ENCODE data around the gene FHOD3. TPM values are rescaled to one million over a fixed set of nuclear protein-coding genes. Genes with fewer than 3 reads are reported as not detected.

The FHOD3 gene
- polyA plus RNA-seq, 1 experiment: 41.1 TPM

GRCh38 chr18:36752929-36753865, 455.7 kb downstream of the FHOD3 start:
- no peaks in the 10 kb centered on the region for H3K9me3 ChIP-seq (ENCODE audit: control insufficient read depth, insufficient read depth, low read length)
- ChIA-PET POLR2A (no interaction called here), CTCF (interaction anchor here (1.4 kb wide), 1 partner anchor 65 kb away, joined by 4 read pairs; no protein-coding TSS in a partner anchor)
- H3K27me3 ChIP-seq (ENCODE audit: control insufficient read depth, insufficient read depth, low read length): no peaks in the 10 kb centered on the region
- peak; percentile 24; the same call in 1 of the 2 replicates for TF ChIP-seq CTCF (IDR thresholded peaks at IDR 0.05; ENCODE audit: low read depth, low read length)
- no peak overlapping the region for H3K4me3 ChIP-seq (ENCODE audit: low read depth, low read length)
- no peak for DNase-seq (ENCODE audit: low read depth, low spot score)
- H3K27ac ChIP-seq (ENCODE audit: low read depth, low read length): peak overlapping the region; percentile 83

GRCh38 chr18:36756242-36756641, 458.7 kb downstream of the FHOD3 start:
- no peak overlapping the region for H3K27ac ChIP-seq (ENCODE audit: low read depth, low read length)
- no peak for DNase-seq (ENCODE audit: low read depth, low spot score)
- H3K9me3 ChIP-seq (ENCODE audit: control insufficient read depth, insufficient read depth, low read length): no peaks in the 10 kb centered on the region; the same call in 1 of the 2 replicates
- ChIA-PET POLR2A (no interaction called here), CTCF (interaction anchor here (0.6 to 5.4 kb wide), 5 partner anchors 12 to 1086 kb away, joined by 3 to 62 read pairs (median 5); no protein-coding TSS in a partner anchor)
- no peak for TF ChIP-seq CTCF (IDR thresholded peaks at IDR 0.05; ENCODE audit: low read depth, low read length)
- H3K27me3 ChIP-seq (ENCODE audit: control insufficient read depth, insufficient read depth, low read length): no peaks in the 10 kb centered on the region
- H3K4me3 ChIP-seq (ENCODE audit: low read depth, low read length): no peak overlapping the region

GRCh38 chr18:36757081-36757480, 459.6 kb downstream of the FHOD3 start:
- peak; percentile 75 for TF ChIP-seq CTCF (IDR thresholded peaks at IDR 0.05; ENCODE audit: low read depth, low read length)
- H3K27ac ChIP-seq (ENCODE audit: low read depth, low read length): no peak overlapping the region
- ChIA-PET POLR2A (no interaction called here), CTCF (interaction anchor here (0.5 to 5.4 kb wide), 19 partner anchors 9 to 739 kb away, joined by 3 to 62 read pairs (median 4); no protein-coding TSS in a partner anchor)
- peak; percentile 44 for DNase-seq (ENCODE audit: low read depth, low spot score)
- H3K27me3 ChIP-seq (ENCODE audit: control insufficient read depth, insufficient read depth, low read length): no peaks in the 10 kb centered on the region
- H3K9me3 ChIP-seq (ENCODE audit: control insufficient read depth, insufficient read depth, low read length): no peaks in the 10 kb centered on the region; the same call in 1 of the 2 replicates
- no peak overlapping the region for H3K4me3 ChIP-seq (ENCODE audit: low read depth, low read length)

GRCh38 chr18:36757991-36758390, 460.5 kb downstream of the FHOD3 start:
- TF ChIP-seq CTCF (IDR thresholded peaks at IDR 0.05; ENCODE audit: low read depth, low read length): no peak
- no peaks in the 10 kb centered on the region; the same call in 1 of the 2 replicates for H3K9me3 ChIP-seq (ENCODE audit: control insufficient read depth, insufficient read depth, low read length)
- POLR2A ChIA-PET: no interaction called here
- no peak overlapping the region for H3K27ac ChIP-seq (ENCODE audit: low read depth, low read length)
- H3K27me3 ChIP-seq (ENCODE audit: control insufficient read depth, insufficient read depth, low read length): no peaks in the 10 kb centered on the region
- no peak overlapping the region for H3K4me3 ChIP-seq (ENCODE audit: low read depth, low read length)
- no peak for DNase-seq (ENCODE audit: low read depth, low spot score)
- CTCF ChIA-PET: interaction anchor here (0.7 to 5.4 kb wide), 8 partner anchors 9 to 665 kb away, joined by 3 to 62 read pairs (median 4); no protein-coding TSS in a partner anchor

- no peak overlapping the region for H3K27ac ChIP-seq (ENCODE audit: low read depth, low read length)
- no peak for TF ChIP-seq CTCF (IDR thresholded peaks at IDR 0.05; ENCODE audit: low read depth, low read length)
- no peak for DNase-seq (ENCODE audit: low read depth, low spot score)
These were observed 461.1 kb downstream of the FHOD3 start for GRCh38 chr18:36758623-36759022.

More at GRCh38 chr18:36758623-36759022, 461.1 kb downstream of the FHOD3 start:
- Histone ChIP-seq H3K4me3 (ENCODE audit: low read depth, low read length) (no peak overlapping the region), H3K27me3 (ENCODE audit: control insufficient read depth, insufficient read depth, low read length) (no peaks in the 10 kb centered on the region), H3K9me3 (ENCODE audit: control insufficient read depth, insufficient read depth, low read length) (no peaks in the 10 kb centered on the region; the same call in 1 of the 2 replicates)
- ChIA-PET POLR2A (no interaction called here), CTCF (interaction anchor here (5.4 kb wide), 1 partner anchor 71 kb away, joined by 62 read pairs; no protein-coding TSS in a partner anchor)

All from AG04450 (cell line).